Measurements from ENCODE around the gene FAM32A.

FAM32A gene

DNA sequence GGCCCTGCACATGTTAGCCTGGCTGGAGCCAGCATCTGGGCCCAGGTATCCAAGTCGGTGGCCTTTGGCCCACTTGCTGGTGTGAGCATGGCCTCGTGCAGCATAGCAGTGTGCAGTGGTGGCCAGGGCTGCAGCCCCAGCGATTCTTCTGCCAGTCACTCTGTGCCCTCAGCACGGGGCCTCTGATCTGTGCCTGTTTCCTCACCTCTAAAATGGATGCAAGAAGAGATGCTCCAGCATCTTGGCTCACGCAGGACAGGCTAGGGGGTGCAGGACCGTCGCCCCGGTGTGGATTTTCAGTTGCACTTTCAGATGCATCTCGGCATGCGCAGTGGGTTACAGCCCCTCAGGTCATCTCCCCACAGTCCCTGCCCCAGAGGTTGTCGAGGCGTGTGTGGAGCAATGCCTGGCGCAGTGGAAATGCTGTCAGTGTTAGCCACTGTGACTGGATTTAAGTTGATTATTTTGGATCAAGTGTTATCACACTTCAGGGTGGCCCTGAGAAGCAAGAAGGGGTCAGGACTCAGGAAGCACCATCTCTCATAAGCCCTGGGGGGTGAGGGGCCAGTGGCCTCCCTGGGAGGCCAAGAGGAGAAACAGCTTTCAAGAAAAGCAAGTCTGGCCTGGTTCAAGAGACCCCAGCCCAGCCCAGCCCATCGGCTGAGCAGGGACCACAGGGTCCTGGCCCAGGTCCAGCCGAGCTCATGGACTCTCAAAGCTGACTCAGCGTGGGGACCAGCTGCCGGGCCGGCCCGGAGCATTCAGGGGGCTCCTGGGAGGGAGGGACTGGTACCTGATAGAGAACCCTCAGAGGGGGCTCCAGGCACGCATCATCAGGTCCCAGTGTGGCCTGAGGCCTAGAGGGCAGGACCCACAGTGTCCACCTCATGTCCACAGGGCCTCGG lies 40.3 kb downstream of the FAM32A start:
- no peak for DNase-seq (ENCODE audit: low read depth in 2 of 2)

DNA sequence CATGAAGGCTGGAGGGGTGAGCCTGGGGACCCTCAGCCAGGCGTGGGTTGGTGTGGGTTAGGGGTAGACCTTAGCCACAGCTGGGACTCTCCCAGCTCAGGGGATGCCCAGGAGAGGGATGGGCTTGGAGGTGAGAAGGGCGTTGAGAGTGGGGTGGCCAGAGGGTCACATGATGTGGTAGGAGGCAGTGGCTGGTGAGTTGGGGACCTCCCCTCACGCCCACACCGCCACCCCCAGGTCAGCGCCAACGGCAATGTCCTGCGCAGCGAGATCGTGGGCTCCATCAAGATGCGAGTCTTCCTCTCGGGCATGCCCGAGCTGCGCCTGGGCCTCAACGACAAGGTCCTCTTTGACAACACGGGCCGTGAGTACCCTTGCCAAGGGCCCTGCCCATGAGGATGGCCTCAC lies 41.0 kb downstream of the FAM32A start:
- DNase-seq (ENCODE audit: low read depth in 2 of 2): no peak

DNA sequence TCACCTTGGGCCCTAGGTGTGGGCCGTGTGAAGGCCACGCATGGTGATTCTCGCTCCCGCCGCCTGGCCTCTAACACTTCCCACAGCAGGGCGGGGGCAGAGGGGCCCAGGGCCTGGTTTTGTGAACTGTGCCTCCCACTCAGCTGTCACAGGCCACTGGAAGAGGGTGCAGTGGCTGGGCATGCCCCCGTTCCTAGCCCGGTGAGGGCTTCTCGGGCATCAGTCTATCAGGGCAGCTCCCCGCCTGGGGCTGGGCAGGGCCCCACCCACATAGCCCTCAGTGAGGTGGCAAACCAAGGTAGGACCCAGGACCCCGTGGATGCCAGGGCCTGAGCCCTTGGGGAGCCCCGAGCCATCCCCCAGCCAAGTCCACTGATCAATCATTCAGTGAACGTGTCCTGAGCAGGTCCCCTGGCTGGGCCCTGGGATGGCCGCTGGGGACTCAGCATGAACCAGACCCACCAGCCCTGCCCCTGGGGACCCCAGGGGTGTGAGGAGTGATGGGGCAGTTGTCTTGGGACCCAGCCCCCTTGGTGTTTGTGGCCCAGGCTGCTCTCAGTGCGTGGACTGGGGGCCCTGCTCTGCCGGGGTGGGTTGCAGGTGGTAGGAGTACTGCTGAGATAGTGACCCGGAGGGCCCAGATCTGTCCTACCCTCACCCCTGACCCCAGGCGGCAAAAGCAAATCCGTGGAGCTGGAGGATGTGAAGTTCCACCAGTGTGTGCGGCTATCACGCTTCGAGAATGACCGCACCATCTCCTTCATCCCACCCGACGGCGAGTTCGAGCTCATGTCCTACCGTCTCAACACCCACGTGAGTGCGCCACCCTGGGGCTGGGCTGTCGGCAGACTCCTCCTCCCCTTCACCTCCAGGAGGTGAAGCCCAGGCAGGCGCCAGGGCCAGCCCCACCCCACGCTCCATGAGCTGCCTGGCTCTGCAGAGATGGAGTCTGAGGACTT lies 41.9 kb downstream of the FAM32A start:
- no peak for DNase-seq (ENCODE audit: low read depth in 2 of 2)

DNA sequence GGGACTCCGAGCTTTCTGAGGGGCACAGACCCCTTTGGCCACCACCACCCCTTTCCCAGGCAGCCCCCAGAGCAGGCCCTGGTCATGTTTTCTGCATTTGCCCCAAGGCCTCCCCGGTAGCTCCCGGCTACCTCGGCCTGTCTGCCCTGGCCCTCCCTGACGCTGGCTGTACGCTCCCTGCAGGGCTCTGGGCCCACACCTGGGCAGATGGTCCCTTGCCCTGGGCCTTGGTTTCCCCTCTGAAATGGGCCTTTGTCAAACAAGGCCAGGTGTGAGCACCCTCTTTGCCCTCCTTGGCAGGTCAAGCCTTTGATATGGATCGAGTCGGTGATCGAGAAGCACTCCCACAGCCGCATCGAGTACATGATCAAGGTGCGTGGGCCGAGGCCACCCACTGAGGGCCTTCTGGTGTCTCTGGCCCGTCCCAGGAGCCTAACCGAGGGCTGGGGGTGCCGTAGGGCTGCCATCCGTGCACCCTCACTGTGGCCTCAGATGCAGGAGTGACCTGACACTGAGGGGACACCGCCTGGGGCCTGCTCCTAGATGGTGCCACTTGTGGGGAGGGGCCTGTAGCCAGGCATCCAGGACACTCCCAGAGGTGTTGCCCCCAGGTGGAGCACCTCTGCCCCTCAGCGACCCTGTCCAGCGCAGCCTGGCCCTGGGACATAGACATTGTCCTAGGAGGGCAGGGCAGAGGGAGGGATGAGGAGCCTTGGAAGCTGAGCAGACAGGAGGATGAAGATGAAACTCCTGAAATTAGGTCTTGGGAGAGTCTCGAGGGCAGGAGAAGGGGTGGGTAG lies 42.8 kb downstream of the FAM32A start:
- DNase-seq (ENCODE audit: low read depth in 2 of 2): no peak

DNA sequence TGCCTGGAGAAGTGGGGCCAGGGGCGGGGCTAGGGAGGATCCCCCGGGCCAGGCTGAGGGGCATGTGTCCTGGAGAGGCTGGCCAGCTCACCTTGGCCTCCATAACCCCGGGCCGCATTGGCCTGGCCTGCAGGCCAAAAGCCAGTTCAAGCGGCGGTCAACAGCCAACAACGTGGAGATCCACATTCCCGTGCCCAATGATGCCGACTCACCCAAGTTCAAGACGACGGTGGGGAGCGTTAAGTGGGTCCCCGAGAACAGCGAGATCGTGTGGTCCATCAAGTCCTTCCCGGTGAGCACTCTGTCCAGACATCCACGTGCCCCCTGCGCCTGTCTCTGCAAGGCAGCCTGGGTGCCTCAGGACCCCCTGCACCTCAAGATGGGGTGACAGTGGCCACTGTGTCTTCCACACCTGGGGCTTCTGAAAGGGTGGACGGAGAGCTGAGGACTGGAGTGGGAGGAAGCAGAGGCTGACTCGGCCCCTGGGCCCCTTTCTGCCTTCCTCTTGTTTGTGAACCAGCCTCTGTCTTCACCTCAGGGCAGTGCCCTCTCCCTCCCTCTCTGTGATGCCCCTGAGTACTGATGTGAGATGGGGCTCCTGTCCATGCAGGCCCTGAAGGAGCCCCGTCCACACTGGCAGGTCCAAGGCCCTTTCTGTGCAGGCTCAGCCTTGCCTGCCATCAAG lies 43.6 kb downstream of the FAM32A start:
- DNase-seq (ENCODE audit: low read depth in 2 of 2): no peak

DNA sequence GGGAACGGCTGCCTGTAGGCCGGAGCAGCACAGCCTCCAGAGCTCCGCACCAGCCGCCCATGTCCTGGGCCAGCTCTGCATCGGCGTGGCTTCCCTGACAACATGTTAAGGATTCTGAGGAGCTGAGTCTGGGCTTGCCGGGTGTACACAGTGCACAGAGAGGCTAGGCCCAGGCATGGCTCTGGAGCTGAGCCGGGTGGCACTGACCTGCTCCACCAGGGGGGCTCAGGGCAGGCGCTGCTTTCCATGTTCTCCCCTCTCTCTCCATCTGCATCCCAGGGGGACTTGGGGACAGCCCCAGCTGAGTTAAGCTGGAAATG lies 44.1 kb downstream of the FAM32A start:
- no peak for DNase-seq (ENCODE audit: low read depth in 2 of 2)

DNA sequence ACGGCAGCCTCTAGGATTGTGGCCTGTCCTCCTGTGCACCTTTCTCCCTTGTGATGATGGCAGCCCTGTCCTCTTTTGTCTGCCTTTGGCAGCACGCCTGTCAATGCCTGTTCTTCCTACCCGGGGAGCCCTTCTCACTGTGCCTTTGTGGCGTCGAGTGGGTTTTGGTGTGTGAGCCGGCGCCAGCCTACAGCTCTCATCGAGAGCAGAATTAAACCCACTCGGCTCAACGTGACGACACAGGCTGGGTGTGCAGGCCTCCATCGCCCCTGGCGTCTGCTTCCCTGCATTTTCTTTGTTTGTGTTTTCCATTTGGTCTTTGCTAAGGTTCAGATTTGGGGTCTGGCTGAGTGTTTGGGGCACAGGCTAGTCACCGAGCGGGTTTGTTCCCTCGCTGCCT lies 46.9 kb downstream of the FAM32A start:
- no peak for DNase-seq (ENCODE audit: low read depth in 2 of 2)

DNA sequence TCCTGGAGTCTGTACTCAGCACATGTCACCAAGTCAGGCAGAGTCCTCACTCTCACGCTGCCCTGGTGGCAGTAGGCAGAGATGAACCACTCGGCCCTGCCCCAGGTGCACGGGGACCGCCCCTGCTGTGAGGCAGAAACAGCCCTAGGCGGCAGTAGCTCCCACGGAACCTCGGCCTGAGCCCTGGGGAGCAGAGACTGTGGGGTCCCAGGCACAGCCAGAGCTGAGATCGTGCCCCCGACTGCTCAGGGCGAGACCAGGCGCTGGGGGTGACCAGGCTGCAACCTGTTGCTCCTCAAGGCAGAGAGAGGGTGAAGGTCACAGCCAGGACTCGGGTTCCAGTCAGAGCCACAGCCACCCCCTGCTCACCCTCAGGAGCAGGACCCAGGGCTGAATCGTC lies 47.4 kb downstream of the FAM32A start:
- no peak for DNase-seq (ENCODE audit: low read depth in 2 of 2)

DNA sequence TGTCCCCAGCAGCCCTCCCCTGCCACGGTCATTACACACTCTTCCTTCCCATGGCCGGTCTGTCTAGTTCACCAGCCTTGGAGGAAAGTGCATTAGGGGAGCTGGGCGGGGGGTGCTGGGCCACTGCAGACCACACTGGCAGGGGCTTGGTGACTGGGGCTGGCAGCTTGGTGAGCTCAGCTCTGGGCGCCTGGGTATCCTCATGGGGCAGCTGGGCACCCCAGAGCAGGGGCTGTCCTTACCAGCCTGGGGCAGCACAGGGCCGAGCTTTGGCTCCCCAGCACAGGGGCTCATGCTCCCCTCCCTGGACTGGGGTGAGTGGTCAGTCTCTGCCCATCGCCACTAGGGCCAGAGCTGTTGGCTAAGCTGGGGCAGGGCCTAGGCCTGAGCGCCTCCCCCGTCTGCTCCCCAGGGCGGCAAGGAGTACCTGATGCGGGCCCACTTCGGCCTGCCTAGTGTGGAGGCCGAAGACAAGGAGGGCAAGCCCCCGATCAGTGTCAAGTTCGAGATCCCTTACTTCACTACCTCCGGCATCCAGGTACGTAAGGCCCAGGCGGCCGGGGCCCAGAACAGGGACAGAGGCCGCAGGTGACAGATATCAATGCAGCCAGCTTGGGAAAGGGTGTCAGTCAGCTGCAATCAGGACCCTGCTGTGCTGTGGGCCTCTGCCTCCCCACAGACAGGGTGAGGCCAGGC lies 48.0 kb downstream of the FAM32A start:
- DNase-seq (ENCODE audit: low read depth in 2 of 2): no peak

DNA sequence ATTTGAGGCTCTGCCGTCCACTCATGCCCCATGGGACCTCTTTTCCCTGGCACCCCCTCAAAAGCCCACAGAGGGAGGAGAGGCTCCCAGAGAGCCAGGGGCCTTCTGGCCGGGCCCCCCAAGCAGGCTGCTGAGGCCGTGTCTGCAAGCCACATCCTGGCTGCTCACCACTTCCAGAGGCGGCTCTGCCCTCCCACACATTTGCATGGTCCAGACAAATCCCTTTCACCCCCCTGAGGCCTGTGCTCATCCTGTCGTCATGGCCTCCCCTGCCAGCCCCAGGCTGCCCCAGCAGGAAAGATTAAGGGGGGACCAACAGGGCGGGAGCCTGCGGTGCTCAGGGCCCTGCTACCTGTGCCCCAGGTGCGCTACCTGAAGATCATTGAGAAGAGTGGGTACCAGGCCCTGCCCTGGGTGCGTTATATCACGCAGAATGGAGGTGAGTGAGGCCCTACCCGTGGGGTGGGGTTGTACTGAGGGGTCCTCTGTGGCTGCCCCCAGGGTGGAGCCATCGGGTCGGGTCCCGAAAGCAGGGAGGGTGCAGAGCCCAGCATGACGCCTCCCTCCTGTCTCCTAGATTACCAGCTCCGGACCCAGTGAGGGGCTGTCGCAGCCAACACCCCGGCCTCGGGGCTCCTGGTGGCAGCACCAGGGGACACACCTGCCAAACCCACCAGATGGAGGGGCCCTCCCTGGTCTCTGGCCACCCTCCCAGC lies 48.8 kb downstream of the FAM32A start:
- no peak for DNase-seq (ENCODE audit: low read depth in 2 of 2)

DNA sequence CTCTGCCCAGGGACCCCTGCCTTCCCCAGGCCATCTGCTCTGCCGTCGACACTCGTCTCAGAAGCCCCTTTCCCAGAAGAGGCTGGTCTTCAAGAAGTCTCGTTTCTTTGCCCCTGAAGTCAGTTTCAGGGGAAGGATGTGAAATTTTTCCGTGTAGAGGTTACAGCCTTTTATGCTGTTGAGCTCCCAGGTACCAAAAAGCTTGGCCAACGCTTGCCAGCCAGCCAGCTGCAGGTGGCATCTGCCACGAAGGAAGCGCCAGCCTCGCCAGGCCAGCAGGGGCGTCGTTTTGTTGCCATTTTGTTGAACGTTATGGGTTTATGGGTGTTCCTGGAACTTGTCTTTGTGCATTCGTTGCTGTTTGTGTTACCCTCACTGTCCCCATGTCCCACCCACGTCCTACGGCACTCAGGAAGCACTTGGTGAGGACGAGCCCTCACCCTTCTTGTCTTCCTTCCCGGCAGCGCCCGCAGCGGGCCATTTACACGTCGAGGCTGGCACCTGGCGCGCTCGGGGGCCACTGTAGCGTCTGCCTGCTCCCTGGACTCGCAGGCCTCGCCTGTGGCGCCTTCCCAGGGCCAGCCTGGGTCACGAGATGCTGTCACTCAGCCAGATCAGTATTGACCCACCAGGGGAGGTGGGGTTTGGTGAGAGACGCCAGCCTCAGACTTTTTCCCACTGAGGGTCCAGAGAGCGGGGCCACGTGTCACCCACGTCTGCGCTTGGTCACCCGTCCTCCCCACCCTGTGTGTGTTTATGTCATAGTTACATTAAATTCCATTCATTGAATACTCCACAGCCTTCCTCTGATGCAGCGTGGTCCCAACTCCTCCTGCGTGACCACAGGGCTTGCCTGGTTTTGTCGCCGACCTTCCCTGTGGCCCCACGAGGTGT lies 49.6 kb downstream of the FAM32A start:
- no peak for DNase-seq (ENCODE audit: low read depth in 2 of 2)

DNA sequence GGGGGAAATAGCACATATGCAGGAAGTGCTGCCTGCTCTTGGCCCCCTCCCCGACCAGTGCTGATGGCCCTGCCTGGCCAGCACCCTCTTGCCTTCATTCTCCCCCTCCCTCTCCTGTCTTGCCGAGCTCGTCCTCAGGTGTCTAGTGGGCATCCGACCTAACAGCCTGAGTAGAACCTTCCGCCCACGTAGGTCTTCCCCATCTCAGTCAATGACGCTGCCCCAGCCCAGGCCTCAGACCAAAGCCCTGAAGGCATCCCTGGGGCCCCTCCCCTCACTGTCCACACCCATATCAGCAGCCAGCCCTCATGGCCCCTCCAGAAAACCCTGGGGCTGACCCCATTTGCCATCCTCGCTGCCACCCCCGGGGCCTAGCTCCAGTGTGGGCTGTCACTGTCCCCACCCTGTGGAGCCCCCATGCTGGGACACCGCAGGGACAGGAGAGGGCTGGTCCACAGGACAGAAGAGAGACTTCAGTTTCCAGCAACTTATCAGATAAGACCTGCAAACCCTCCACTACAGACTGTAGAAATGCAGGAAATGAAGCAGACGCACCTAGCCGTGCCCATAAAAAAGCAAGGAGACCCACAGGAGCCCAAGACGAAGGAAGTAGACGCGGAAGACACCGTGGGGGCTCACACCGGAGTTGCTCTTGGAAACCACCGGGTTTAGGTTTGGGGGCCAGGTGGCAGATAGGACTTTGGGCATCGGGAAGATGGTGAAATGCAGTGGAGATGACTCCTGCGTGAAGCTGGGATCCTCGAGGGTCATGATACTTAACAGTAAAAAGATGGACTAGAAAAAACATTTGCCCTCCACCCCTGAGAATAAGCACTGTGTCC lies 50.8 kb downstream of the FAM32A start:
- no peak for DNase-seq (ENCODE audit: low read depth in 2 of 2)

Measured in fibroblast of skin of left quadriceps (primary cell).